NT2/D1 (cell line): ENCODE measurements around the gene KDM3A.

ENCODE experiments used
- SUZ12 ChIP-seq: IDR thresholded peaks from 2 replicates; pipeline ENCODE4 v1.6.1; 2011; ENCODE audit not compliant: insufficient read length, insufficient read depth; ENCODE audit errors: extremely low read depth
- YY1 ChIP-seq: IDR thresholded peaks from 2 replicates; pipeline ENCODE4 v1.6.1; 2011; ENCODE audit not compliant: insufficient read length, insufficient read depth
- ZNF274 ChIP-seq: IDR thresholded peaks from 2 replicates; pipeline ENCODE4 v1.6.1; 2011; ENCODE audit warnings: mild to moderate bottlenecking, low read depth, low read length

DNA sequence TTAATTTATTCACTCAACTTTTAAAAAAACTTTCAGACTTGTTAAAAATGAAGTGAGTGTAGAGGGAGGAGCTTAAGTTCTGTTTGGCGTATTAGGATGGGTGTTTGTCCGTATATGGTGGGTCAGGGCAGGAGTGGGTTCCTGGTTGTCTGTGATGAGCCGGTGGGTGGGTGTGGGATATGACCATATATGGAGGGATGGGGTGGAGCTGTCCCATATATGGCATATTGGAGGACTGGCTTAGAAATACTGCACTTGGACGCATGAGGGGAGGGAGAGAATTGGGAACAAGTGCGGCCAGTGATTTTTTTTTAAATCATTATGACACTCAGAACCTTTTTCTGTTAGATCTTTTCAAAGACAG lies 1.5 kb downstream of the KDM3A start:
- no peak for TF ChIP-seq ZNF274
- TF ChIP-seq YY1, result no peak
- no peak for TF ChIP-seq SUZ12
